Mesenteric fat pad (tissue), 1 donor: ENCODE results near the gene PRKG1. TPM values are rescaled to one million over a fixed set of nuclear protein-coding genes. Genes with fewer than 3 reads are reported as not detected.

Experiments
- DNase-seq: peaks from one replicate; pipeline ENCODE4 v3.0.0-alpha.2; 2020; ENCODE audit warnings: low spot score
- total RNA-seq: library from RNA; stranded (reverse); fragmentation: NEBNext Ultra II Directional; extraction: Animal tissue kit (Norgen Biotek cat#: 25700); gene quantifications from one replicate; pipeline ENCODE4 v1.2.1, GENCODE V29; 2021
- donor health status: DM: yes; HTN: yes; CAD: no.

Gene PRKG1
- total RNA-seq, 1 donor from 2014 or later = 12.9 TPM

DNA sequence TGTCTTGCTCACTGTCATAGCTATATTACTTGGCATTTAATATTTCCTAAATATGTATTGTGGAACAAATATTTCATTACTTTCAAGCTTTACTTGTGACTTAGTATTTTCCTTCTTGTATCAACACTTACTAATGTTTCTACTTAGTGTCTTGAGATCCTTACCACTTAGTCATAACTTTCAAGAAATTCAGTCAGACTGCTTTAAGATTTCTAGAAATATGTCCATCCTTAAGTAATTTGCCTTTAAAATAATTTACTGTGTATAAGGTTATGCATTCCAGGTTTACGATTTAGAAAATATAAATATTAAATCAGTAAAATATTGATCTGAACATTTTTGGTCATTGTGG lies 712.4 kb downstream of the PRKG1 start:
- DNase-seq = no peak

DNA sequence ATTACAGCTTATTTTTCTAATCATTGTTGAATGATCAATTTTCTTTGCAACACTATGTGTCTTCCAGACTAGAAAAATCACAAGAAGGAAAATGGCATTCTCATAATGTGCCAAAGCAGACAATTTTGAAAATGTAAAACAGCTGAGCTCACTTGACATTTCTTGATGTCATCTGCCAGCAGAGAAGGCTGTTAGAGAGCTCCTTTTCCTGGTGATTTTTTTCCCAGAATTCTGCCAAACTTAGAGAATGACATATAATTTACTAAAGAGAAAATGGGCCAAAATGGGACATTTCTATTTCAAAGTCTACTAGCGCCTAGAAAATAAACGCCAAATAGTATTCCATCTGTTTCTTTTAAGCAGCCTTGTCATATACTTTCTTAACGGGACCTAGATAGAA lies 714.0 kb downstream of the PRKG1 start:
- DNase-seq = no peak

DNA sequence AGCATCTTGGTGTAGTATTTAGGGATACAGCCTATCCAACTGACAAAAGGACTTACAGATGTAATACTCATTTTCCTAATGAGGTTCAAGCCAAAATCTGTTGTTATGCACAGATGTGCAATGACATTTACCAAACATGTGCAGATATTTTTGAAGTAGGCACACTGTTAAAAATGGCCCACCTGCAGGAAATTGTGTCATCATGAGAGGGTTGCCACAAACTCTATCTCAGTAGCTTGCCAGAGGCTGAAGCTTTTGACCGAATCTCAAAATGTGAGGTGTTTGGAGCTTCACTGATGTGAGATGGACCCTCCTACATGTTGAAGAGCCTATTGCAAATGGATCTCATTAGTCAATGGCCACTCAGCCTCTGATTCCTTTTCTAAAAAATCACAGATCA lies 714.8 kb downstream of the PRKG1 start:
- DNase-seq = no peak

DNA sequence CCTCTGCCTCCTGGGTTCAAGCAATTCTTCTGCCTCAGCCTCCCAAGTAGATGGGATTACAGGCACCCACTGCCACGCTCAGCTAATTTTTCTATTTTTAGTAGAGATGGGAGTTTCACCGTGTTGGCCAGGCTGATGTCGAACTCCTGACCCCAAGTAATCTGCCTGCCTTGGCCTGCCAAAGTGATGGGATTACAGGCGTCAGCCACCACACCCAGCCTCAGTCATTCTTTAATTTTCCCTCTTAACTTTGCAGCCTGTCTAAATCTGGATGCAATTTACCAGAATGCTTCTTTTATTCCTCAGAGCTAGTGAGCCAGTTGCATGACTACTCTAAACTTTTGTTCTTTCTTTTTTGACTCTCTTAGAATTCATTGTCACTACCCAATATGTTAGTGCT lies 715.6 kb downstream of the PRKG1 start:
- DNase-seq = no peak

DNA sequence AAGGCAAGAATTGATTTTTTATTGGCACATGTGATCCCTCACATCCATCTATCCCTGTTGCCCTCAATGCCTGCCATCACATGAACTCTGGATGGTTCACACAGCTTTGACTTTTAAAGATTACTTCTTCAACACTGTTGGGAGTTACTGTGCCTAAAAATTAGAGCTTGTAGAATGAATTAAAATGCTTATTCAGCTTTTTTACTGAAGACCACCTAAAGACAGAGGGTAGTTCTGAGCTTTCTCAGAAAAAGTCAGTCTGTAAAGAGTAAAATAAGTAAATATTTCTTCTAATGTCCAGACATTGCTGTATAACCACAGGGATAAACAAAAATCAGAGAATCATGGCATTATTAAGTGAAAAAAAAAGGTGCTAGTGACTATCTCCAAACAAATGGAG lies 718.4 kb downstream of the PRKG1 start:
- no peak for DNase-seq

DNA sequence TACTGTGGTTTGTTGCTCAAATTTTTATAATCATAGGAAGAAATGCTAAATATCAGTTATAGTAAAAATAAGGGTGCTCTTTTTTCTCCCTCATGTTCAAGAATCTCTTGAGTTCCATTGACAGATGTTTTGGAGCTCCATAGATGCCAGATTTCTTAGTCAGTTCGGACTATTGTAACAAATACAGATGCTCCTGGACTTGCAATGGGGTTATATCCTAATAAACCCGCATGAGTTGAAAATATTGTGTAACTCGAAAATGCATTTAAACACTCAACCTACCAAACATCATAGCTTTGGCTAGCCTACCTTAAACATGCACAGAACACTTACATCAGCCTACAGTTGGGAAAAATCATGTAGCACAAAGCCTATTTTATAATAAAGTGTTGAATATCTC lies 725.8 kb downstream of the PRKG1 start:
- DNase-seq = no peak

DNA sequence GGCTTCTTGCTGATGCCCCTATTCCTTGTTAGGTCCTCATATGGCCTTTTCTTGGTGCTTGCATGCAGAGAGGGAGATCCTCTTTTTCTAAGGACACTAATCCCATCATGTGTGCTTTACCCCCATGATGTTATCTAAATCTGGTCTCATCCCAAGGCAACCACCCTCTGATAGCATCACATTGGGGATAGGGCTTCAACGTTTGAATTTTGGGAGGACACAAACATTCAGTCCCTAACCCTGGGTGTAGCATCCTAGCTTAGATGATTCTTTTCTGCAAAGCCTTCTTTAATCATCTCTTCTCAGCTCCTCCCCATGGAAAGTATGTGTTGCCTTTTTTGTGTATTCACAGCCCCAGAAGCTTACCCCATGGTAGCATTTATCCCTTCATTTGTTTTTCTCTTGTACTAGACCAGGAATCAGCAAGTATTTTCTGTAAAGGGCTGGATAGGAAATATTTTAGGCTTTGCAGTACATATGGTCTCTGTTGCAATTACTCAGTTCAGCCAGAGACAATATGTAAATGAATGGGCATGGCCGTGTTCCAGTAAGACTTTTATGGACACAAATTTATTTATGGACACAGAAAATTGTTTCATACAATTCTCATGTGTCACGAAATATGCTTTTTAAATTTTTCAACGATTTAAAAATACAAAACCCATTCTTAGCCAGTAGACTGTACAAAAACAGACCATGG lies 726.6 kb downstream of the PRKG1 start:
- no peak for DNase-seq

DNA sequence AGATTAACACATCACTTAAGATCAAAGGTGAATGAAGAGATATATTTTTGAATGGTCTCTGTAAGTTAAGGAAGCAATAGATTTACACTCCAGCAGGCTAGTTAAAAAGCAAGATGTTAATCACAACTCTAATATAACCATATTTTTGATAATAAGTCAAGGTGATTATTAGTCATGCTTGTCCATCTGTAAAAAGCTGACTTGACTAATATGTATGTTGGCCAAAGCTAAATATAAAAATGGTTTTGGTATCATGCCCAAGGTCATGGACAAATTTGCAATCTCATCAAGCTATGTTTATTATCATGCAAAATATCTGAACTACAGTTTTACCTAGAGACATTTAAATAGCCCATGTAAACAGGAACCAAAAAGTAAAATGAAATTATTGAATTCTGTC lies 727.7 kb downstream of the PRKG1 start:
- no peak for DNase-seq

DNA sequence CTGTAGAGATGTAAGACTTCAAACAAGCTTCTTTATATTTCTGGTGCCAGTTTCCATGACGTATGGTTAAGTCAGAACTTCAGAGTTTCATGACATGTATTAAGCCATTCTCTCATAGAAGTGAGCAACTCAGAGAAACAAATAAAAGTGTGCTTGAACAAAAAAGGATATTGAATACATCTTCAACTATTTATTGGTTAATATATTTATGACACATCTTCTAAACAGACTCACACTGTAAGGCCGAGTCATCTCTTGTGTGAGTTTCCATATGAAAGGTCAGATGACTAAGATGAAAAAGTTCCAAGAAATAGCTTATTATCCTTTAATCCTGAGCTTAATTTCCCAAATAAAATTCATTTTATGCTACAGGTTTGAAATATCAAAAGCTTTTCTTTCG lies 730.6 kb downstream of the PRKG1 start:
- no peak for DNase-seq

DNA sequence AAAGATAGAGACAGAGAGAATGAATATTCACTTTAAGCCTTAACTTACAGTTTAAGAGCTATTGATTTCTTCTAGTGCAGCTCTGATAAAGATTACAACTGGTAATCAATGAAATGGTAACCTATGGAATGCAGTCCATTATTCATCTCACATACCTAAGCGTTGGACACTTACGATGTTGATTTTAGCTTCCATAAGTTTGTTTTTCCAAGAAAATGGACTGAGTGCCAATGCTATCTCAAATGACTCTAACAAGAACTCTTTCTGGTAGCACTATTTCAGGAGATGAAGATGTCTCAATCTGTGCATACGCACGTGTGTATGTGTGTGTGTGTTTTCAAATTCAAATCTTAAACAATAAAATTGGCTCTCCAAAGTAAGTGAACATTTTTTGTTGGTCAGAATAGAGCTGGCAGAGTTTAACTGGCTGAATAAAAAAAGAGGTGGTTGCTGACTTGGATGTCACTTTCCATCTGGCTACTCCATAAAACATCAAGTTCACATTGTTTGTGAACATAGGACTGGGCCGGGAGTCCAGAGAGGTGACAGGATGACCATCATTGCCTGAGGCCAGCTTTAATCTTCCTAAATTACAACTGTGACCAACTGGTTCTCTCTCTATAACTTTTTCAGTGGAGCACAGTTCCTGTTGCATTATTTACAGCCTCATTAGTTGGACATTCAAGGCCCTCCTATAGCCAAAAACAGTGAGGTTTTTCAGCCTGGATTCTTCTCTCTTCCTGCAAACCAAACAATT lies 732.0 kb downstream of the PRKG1 start:
- DNase-seq = no peak

DNA sequence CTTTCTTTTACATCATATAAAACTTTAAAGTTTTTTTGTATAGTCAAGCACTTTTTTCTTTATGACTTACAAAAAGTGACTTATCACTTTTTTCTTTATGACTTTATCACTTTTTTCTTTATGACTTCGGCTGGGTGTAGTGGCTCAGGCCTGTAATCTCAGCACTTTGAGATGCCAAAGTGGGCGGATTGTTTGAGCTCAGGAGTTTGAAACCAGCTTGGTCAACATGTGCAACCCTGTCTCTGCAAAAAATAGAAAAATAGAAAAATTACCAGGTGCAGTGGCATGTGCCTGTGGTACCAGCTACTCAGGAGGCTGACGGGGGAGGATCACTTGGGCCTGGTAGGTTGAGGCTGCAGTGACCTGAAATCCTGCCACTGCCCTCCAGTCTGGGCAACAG lies 733.9 kb downstream of the PRKG1 start:
- DNase-seq = no peak

DNA sequence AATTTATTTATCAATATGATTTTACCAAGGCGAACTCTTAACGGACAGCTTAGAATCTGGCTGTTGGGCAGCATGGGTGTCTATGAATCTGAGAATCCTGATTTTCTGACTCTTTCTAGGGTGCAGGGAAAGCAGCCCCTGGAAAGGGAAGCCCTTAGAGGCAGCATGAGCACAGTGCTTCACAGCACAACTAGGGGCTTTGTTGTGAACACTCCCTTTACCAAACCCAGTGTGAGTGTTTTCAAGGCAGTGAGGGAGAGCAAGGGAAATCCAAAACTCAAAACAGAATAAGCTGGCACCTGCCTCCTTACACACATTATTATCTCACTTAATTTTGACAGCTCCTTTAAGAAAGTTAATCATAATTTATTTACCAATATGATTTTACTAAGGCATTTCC lies 741.4 kb downstream of the PRKG1 start:
- no peak for DNase-seq

DNA sequence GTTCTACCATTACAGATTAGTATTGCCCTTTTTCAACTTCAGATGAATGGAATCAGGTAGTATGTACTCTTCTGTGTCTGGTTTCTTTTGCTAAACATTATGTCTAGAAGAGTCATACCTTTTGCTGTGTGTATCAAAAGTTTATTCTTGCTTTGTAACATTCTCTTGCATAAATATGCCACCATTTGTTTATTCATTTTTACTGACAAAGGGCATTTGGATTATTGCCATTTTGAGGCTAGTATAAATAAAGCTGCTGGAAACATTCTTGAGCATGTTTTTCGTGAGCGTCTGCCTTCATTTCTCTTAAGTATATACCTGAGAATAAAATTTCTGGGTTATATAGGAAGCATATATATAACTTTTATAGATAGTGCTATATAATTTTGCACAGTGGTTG lies 746.8 kb downstream of the PRKG1 start:
- no peak for DNase-seq

DNA sequence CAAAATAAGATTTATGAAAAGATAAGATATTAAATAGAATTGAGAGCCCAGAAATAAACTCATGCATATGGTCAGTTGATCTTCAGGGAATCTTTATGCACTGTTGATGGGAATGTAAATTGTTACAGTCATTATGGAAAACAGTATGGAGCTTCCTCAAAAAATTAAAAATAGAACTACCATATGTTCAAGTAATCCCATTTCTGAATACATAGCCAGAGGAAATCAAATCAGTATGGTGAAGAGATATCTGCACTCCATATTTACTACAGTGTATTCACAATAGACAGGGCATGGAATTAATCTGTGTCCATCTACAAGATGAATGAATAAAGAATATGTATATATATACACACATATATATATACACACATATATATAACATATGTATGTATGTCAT lies 747.5 kb downstream of the PRKG1 start:
- no peak for DNase-seq

DNA sequence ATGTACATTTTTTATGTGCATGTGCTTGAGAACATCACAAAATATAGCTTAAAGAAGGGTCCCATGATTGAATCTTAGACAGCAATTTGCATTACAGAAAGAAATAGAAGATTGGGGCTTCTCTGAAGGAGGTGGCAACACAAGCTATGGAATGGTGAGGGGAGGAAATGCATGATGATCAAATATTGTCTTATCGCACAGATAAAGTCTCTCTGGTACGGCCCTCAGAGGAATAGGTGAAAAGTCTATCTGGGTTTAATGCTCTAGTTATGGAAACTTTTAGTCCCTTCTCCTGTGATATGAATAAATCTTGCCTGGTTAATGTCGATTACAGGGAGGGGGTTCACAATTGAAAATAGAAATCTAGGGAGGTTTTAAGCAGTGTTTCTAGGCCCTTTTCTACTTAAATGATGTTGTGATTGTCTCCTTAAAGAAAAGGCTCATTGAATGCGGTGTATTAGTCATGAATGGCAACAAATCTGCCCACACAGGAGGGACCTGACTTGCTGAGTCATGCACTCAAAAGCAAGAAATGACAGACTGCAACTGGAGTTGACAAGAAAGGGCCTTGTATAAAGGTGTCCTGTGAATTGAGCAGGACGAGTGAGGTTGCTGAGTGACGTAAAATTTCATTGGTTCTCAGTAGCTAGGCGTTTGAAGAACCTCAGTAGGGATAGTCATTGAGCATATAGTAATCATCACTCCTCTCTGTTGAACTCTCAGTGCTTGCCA lies 758.5 kb downstream of the PRKG1 start:
- DNase-seq = no peak

DNA sequence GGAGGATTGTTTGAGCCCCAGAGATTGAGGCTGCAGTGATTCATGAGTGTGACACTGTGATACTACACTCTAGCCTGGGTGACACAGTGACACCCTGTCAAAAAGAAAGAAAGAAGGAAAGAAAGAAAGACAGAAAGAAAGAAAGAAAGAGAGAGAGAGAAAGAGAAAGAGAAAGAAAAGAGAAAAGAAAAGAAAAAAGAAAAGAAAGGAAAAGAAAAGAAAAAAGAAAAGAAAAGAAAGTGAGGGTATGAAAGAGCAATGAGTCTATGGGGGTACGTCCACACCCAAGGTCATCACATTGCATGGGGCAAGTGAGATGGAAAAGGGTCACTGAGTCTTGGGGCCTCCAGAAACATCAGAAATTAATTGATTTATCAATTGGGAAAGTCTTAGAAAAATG lies 760.3 kb downstream of the PRKG1 start:
- no peak for DNase-seq

DNA sequence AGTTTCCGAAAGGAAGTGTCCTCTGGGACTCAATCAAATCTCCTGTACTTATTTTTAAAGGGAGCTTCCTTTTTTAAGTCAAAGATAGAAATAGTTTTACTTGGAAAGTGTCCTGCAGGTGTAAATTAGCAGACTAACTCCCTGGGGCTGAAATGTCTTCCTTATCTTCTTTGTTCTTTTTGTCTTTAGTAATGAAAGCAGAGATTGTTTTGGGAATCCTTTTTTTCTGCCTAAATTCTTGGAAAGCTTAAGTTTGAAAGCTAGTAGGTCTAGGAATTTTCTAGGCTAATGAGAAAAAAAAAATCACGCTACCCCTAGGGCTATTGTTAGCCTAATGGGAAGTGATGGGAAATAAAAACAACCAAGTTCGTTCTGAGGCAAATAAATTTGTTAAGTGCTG lies 764.2 kb downstream of the PRKG1 start:
- no peak for DNase-seq

DNA sequence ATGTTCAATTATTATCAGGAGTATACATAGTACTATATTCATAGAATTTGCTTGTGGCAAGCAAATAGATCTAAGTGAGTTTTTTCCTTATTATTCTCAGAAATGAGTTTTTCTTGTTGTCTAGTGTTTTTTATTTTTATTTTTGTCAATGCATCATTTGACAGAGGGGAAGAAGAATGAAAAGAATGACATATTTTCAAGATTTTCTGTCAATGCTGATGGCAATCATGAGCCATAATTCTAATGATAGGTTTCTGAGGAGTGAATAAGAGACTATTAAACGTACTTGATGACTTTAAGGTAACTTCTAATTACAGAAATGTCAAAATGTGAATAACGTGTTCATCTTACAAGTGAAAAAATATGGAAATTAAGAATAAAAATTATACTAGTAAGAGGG lies 769.7 kb downstream of the PRKG1 start:
- no peak for DNase-seq

DNA sequence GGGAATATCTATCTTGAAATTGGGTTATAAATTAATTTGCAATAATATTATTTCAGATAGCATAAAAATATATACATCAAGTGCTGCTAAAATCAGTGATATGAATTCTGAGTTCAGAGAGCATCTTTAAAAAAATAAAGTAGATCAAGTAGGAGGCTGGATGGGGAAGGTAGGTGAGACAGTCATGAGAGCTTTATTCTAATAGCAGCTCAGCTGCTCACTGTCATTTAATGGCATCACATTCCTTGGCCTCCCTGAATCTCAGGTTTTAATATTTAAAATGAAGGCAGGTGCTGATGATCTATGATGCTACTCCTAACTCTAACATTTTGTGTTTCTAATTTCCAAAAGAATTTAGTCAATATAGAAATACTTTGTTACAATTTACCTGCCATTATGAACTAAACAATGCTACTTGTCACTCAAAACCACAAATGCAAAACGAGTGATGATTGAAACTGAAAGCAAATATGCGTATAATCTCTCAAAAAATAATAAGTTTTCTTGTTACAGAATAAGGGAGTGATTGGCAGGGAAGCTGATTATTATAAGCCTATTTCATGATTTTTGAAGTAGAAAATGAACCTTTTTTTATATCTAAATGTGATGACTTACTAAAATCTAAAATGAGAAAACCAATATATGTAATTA lies 772.7 kb downstream of the PRKG1 start:
- DNase-seq = no peak

DNA sequence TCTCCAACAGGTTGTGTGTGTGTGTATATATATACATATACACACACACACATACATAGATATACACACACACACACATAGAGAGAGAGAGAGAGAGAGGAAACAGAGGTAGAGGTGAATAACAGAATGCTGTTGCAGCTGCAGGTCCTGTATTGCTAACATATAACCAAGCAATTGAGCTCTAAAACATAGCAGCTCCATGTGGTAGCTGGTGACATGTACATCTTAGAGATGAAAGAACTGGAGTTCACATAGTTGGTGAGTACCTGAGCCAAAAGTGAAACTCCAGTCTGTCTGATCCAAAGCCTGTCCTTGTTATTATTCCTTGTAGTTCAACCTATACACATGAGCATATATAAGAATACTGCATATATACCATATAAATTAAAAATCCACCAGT lies 778.0 kb downstream of the PRKG1 start:
- DNase-seq = no peak

DNA sequence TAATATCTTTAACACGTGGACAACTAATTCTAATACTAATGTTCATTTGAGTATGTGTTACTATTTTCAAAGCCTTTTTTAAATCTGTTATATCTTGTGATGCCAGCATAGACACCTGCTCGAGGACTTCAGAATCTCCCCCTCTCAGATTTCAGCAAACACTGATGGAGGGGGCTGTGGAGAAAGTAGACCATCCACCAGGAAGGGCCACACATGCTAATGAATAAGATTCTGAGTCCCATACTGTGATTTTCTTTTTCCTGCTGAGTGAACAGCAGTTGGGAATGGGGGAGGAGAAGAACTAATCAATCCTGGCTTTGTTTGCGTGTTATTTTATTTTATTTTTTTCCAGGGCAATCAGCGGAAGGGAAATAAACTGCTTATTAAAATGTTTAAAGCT lies 783.0 kb downstream of the PRKG1 start:
- no peak for DNase-seq

DNA sequence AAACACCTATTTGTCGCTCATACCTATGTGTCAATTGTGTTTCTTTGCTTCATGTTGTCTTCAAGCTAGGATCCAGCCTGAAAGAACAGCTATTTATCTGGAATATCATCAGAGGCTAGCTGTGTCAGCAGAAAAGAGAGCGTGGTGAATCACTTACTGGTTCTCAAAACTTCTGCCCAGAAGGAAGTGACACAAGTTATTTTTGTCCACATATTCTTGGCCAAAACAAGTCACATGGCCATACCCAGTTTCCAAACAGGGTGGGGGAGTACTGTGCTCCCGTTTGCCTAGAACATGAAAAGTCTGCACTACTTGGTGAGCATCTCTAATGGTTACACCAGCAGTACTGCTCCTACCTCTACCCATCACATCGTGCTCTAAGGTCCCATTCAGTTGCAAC lies 786.0 kb downstream of the PRKG1 start:
- no peak for DNase-seq
